ENCODE measurements around the gene RITA1.

- TF ChIP-seq CTCF (IDR thresholded peaks at IDR 0.05) (no peak), POLR2A (IDR thresholded peaks at IDR 0.05) (no peak)
Measured at GRCh38 chr12:113232840-113233585, 47.5 kb downstream of the RITA1 start.

Measured in testis (tissue), 2 donors.